ENCODE data around the gene DLG1. TPM values are rescaled to one million over a fixed set of nuclear protein-coding genes. Genes with fewer than 3 reads are reported as not detected.

Gene DLG1
- total RNA-seq, 1 donor from 2014 or later = 138 TPM

GRCh38 chr3:197261164-197261509 is 37.3 kb downstream of the DLG1 start:
- Mint-ChIP-seq H3K36me3 (peaks cover 23% of the 10 kb centered on the region), H3K9me3 (peaks cover 4% of the 10 kb centered on the region), H3K27me3 (ENCODE audit: insufficient read depth, low read depth) (no peaks in the 10 kb centered on the region), H3K27ac (peak overlapping the region; percentile 7), H3K4me3 (no peak overlapping the region), H3K4me1 (peaks cover 49% of the 10 kb centered on the region)
- DNase-seq (ENCODE audit: low spot score) = no peak
- H3K36me3 ChIP-seq = no peaks in the 10 kb centered on the region
- H3K27me3 ChIP-seq = no peaks in the 10 kb centered on the region
- peaks cover 33% of the 10 kb centered on the region for H4K20me1 ChIP-seq (ENCODE audit: low read depth)
- no peak overlapping the region for H3K4me2 ChIP-seq
- no peak overlapping the region for H2AFZ ChIP-seq (replicated peaks)
- H3F3A ChIP-seq (ENCODE audit: low read depth) = peaks cover 61% of the 10 kb centered on the region
- H3K4me1 ChIP-seq = peaks cover 68% of the 10 kb centered on the region
- H3K9me3 ChIP-seq (ENCODE audit: low read depth) = no peaks in the 10 kb centered on the region
- no peak overlapping the region for H3K4me3 ChIP-seq
- no peak overlapping the region for H3K27ac ChIP-seq
- peaks cover 99% of the 10 kb centered on the region for H3K79me2 ChIP-seq (ENCODE audit: low read depth)
- no peak overlapping the region for H3K9ac ChIP-seq
- no peak for TF ChIP-seq EZH2phosphoT487 (IDR thresholded peaks at IDR 0.05)

DNA sequence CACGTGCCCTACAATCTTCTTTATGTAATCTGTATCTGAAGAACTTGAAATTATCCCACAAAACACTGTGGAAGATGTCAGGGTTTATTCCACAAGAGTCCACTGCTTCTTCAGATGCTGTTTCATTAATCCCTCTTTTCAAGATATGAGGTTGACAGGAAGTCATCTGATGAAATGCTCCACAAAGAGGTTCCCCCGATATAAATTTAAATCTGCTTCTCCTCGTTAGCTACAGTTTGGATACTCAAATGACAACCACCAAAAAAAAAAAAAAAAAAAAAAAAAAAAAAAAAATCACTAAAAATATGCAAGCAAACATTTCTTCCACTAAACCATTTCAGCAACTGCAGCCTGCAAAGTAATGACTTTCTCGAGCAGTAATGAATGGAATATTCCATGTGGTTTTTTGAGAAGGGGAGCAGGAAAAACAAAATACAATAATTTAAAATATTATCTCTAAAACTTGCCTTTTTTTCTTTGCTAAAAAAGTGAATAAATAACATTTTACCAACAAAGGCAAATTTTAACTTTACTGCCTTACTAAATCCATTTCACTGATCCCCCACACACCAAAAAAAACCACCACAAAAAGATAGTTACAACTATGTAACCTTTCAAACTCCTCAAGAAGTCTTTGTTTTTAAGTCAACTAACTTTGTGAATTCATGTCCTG is 37.8 kb downstream of the DLG1 start:
- Histone ChIP-seq H3K4me2 (peak overlapping the region; percentile 57), H3K9ac (no peak overlapping the region), H3K36me3 (no peaks in the 10 kb centered on the region), H3K9me3 (ENCODE audit: low read depth) (no peaks in the 10 kb centered on the region), H3K4me3 (no peak overlapping the region), H3K79me2 (ENCODE audit: low read depth) (peaks cover 99% of the 10 kb centered on the region), H3K27ac (no peak overlapping the region), H2AFZ (replicated peaks) (no peak overlapping the region), H3F3A (ENCODE audit: low read depth) (peaks cover 66% of the 10 kb centered on the region), H4K20me1 (ENCODE audit: low read depth) (peaks cover 38% of the 10 kb centered on the region), H3K4me1 (peaks cover 72% of the 10 kb centered on the region), H3K27me3 (no peaks in the 10 kb centered on the region)
- DNase-seq (ENCODE audit: low spot score) = no peak
- Mint-ChIP-seq H3K4me1 (peaks cover 47% of the 10 kb centered on the region), H3K36me3 (peaks cover 21% of the 10 kb centered on the region), H3K9me3 (peaks cover 4% of the 10 kb centered on the region), H3K27me3 (ENCODE audit: insufficient read depth, low read depth) (no peaks in the 10 kb centered on the region), H3K4me3 (no peak overlapping the region), H3K27ac (peak overlapping the region; percentile 7)
- no peak for TF ChIP-seq EZH2phosphoT487 (IDR thresholded peaks at IDR 0.05)
- TF ChIP-seq EZH2 (IDR thresholded peaks at IDR 0.05) = no peak
- TF ChIP-seq CTCF (IDR thresholded peaks at IDR 0.05) = no peak

GRCh38 chr3:197259096-197259495 is 39.3 kb downstream of the DLG1 start:
- Histone ChIP-seq H3K79me2 (ENCODE audit: low read depth) (peaks cover 99% of the 10 kb centered on the region), H2AFZ (replicated peaks) (no peak overlapping the region), H3K4me1 (peaks cover 80% of the 10 kb centered on the region), H3K36me3 (no peaks in the 10 kb centered on the region), H3K27me3 (no peaks in the 10 kb centered on the region), H3F3A (ENCODE audit: low read depth) (peaks cover 68% of the 10 kb centered on the region), H3K4me3 (no peak overlapping the region), H3K4me2 (peak overlapping the region; percentile 57), H3K27ac (peak overlapping the region; percentile 69), H3K9ac (no peak overlapping the region), H3K9me3 (ENCODE audit: low read depth) (no peaks in the 10 kb centered on the region), H4K20me1 (ENCODE audit: low read depth) (peaks cover 51% of the 10 kb centered on the region)
- peaks cover 19% of the 10 kb centered on the region for H3K36me3 Mint-ChIP-seq
- DNase-seq (ENCODE audit: low spot score) = no peak
- H3K9me3 Mint-ChIP-seq = no peaks in the 10 kb centered on the region
- no peak overlapping the region for H3K4me3 Mint-ChIP-seq
- H3K4me1 Mint-ChIP-seq = peaks cover 47% of the 10 kb centered on the region
- no peaks in the 10 kb centered on the region for H3K27me3 Mint-ChIP-seq (ENCODE audit: insufficient read depth, low read depth)
- TF ChIP-seq CTCF (IDR thresholded peaks at IDR 0.05) (no peak), EZH2 (IDR thresholded peaks at IDR 0.05) (no peak), EZH2phosphoT487 (IDR thresholded peaks at IDR 0.05) (no peak)
- no peak overlapping the region for H3K27ac Mint-ChIP-seq

- no peaks in the 10 kb centered on the region for H3K27me3 Mint-ChIP-seq (ENCODE audit: insufficient read depth, low read depth)
- no peak overlapping the region for H3K4me3 Mint-ChIP-seq
- Histone ChIP-seq H2AFZ (replicated peaks) (no peak overlapping the region), H3F3A (ENCODE audit: low read depth) (peaks cover 67% of the 10 kb centered on the region), H3K4me2 (peak overlapping the region; percentile 48), H4K20me1 (ENCODE audit: low read depth) (peaks cover 57% of the 10 kb centered on the region), H3K4me1 (peaks cover 88% of the 10 kb centered on the region), H3K36me3 (no peaks in the 10 kb centered on the region), H3K4me3 (no peak overlapping the region), H3K27ac (peak overlapping the region; percentile 42), H3K9me3 (ENCODE audit: low read depth) (no peaks in the 10 kb centered on the region), H3K79me2 (ENCODE audit: low read depth) (peaks cover 99% of the 10 kb centered on the region), H3K27me3 (no peaks in the 10 kb centered on the region), H3K9ac (no peak overlapping the region)
- no peaks in the 10 kb centered on the region for H3K9me3 Mint-ChIP-seq
- H3K27ac Mint-ChIP-seq = peak overlapping the region; percentile 42
- no peak for DNase-seq (ENCODE audit: low spot score)
- TF ChIP-seq EZH2 (IDR thresholded peaks at IDR 0.05) = no peak
- no peak for TF ChIP-seq EZH2phosphoT487 (IDR thresholded peaks at IDR 0.05)
- TF ChIP-seq CTCF (IDR thresholded peaks at IDR 0.05) = no peak
- peaks cover 47% of the 10 kb centered on the region for H3K4me1 Mint-ChIP-seq
- peaks cover 20% of the 10 kb centered on the region for H3K36me3 Mint-ChIP-seq
These were observed 40.1 kb downstream of the DLG1 start for GRCh38 chr3:197258168-197258755.

All from neural progenitor cell (in vitro differentiated cells).